Measurements from ENCODE around the gene ZNF862. TPM values are rescaled to one million over a fixed set of nuclear protein-coding genes. Genes with fewer than 3 reads are reported as not detected.

Gene ZNF862
- polyA plus RNA-seq = 4.3 TPM

DNA sequence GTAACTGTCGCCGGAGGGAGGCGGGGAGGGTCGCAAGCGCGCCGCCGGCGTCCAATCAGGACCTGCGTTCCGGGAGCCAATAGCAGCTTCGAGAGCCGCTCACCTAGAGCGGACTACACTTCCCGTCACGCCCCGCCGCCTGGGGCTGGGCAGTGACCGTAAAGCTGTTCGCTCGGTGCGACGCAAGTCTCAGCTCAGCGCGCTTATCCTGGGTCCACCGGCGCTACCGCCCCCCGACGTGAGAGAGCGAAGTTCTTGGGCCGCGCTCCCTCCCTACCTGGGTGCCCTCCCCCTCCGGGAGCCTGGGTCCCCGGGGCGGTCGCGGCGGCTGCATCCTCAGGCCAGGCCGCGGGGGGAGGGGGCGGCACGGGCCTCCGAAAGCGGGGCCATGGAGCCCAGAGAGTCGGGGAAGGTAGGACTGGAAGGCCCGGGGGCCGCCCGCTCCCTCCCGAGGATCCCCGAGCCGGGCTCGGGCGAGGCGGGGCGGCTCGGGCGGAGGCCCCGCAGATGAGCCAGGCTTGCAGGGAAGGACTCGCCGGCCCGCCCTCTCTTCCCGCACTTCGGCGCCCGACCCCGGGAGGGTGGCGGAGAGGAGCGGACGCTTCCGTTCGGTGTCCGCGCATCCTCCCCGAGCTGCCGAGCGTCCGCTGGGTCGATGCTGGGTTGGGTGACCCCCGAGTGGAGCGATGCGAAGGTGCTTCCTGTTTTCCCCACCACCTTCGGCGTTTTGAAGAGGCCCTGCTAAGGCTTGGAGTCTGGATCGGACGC, at the start of gene ZNF862:
TSS of gene ZNF862 (plus strand) at position 152 of the 768 bp plus-strand sequence. CDS start at position 389, 237 bp downstream.
- H3K36me3 Mint-ChIP-seq = no peaks in the 10 kb centered on the region
- no peaks in the 10 kb centered on the region for H3K9me3 Mint-ChIP-seq
- peaks cover 19 to 25% (median 21%) of the 10 kb centered on the region in 3 donors for H3K4me1 Mint-ChIP-seq
- peak within 1 kb of the TSS; percentile 90 to 96 (median 94) for H3K4me3 Mint-ChIP-seq
- H3K27me3 Mint-ChIP-seq = peaks cover 7% of the 10 kb centered on the region
- peak within 1 kb of the TSS; percentile 68 to 85 (median 72) for H3K27ac Mint-ChIP-seq

DNA sequence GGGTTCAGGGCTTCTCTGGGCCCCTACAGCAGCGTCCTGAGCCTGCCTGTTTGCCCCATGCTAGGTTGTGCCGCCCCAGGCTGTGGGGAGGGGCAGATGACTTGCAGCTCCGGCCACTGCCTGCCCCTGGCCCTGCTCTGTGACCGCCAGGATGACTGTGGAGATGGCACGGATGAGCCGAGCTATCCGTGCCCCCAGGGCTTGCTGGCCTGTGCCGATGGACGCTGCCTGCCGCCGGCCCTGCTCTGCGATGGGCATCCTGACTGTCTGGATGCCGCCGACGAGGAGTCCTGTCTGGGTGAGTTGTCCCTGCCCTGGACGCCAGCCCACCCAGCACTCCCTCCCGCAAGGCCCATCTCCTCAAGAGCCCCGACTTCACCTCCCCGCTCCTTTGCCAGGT, 49.1 kb upstream of the ZNF862 start:
- no peaks in the 10 kb centered on the region for H3K9me3 Mint-ChIP-seq
- no peaks in the 10 kb centered on the region for H3K36me3 Mint-ChIP-seq
- H3K4me3 Mint-ChIP-seq = no peak overlapping the region

DNA sequence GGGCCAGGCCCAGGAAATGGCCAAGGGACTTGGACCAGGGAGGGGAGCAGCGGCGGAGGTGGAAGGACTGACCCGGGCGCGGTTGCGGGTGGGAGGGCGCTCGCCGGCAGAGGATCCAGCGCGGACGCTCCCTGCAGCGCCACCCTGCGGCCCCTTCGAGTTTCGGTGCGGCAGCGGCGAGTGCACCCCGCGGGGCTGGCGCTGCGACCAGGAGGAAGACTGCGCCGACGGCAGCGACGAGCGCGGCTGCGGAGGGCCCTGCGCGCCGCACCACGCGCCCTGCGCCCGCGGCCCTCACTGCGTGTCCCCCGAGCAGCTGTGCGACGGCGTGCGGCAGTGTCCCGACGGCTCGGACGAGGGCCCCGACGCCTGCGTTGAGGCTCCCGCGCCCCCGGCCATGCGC, 48.0 kb upstream of the ZNF862 start:
- Mint-ChIP-seq H3K36me3 (no peaks in the 10 kb centered on the region), H3K9me3 (no peaks in the 10 kb centered on the region), H3K4me1 (peaks cover 0 to 2% (median 0%) of the 10 kb centered on the region in 3 donors), H3K27me3 (peaks cover 21% of the 10 kb centered on the region), H3K4me3 (no peak overlapping the region), H3K27ac (no peak overlapping the region)

More for the DNA sequence above, 49.1 kb upstream of the ZNF862 start:
- Mint-ChIP-seq H3K27me3 (peaks cover 21% of the 10 kb centered on the region), H3K4me1 (peaks cover 0 to 2% (median 0%) of the 10 kb centered on the region in 3 donors), H3K27ac (no peak overlapping the region)

DNA sequence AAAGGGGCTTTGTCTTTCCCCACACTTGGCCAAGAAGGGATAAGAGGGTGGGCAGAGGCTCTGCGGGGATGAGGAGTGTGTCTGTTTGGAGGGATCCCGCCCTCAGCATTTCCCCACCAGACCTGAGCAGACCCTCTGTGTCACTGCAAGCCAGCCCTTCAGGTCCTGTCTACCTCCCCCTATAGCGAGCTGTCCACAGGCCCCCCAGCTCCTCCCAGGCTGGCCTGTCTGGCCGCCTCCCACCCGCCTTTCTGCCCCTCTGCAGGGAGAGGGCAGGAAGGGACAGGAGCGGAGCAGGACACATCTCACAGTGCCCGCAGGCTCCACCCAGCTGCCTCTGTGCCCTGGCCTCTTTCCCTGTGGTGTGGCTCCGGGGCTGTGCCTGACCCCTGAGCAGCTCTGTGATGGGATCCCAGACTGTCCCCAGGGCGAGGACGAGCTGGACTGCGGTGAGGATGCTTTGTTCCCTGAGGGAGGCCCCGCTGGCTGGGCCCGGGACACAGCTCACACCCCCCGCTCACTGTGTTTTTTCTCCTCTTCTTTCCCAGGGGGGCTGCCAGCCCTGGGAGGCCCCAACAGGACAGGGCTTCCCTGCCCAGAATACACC, 47.3 kb upstream of the ZNF862 start:
- H3K4me3 Mint-ChIP-seq = no peak overlapping the region
- H3K27me3 Mint-ChIP-seq = peaks cover 19% of the 10 kb centered on the region
- H3K4me1 Mint-ChIP-seq = peaks cover 0 to 2% (median 0%) of the 10 kb centered on the region in 3 donors
- no peaks in the 10 kb centered on the region for H3K9me3 Mint-ChIP-seq
- no peaks in the 10 kb centered on the region for H3K36me3 Mint-ChIP-seq
- H3K27ac Mint-ChIP-seq = no peak overlapping the region

DNA sequence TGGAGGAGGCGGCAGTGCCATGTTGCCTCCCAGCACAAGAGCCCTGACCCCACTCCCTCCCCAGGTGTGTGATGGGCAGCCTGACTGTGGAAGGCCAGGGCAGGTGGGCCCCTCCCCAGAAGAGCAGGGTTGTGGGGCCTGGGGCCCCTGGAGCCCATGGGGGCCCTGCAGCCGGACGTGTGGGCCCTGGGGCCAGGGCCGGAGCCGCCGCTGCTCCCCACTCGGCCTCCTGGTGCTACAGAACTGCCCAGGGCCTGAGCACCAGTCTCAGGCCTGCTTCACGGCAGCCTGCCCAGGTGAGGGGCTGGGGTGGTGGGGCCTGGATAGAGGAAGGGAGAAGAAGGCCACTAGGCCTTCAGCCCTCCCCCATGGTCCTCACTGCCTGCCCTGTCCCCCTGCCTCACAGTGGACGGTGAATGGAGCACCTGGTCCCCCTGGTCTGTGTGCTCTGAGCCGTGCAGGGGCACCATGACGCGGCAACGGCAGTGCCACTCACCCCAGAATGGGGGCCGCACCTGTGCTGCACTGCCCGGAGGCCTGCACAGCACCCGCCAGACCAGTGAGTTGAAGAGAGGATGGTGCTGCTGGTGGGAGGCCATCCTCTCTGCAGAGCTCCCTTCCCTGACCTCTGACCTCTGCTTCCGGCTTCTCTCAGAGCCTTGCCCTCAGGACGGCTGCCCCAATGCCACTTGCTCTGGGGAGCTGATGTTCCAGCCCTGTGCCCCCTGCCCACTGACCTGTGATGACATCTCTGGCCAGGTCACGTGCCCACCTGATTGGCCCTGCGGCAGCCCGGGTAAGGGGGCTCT, 46.6 kb upstream of the ZNF862 start:
- Mint-ChIP-seq H3K4me1 (peaks cover 0 to 2% (median 0%) of the 10 kb centered on the region in 3 donors), H3K36me3 (no peaks in the 10 kb centered on the region), H3K27ac (no peak overlapping the region), H3K4me3 (no peak overlapping the region), H3K27me3 (peaks cover 22% of the 10 kb centered on the region), H3K9me3 (no peaks in the 10 kb centered on the region)

DNA sequence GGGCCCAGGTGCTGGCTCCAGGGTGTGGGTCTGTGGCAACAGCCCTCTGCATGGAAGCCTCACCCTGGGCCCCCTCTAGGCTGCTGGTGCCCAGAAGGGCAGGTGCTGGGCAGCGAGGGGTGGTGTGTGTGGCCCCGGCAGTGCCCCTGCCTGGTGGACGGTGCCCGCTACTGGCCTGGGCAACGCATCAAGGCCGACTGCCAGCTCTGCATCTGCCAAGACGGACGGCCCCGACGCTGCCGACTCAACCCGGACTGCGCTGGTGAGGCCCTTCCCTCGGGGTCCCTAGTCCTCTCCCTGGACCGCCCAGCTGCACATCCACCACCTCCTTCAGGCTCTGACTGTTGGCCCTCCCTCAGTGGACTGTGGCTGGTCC, 46.0 kb upstream of the ZNF862 start:
- no peaks in the 10 kb centered on the region for H3K36me3 Mint-ChIP-seq
- H3K4me3 Mint-ChIP-seq = no peak overlapping the region

DNA sequence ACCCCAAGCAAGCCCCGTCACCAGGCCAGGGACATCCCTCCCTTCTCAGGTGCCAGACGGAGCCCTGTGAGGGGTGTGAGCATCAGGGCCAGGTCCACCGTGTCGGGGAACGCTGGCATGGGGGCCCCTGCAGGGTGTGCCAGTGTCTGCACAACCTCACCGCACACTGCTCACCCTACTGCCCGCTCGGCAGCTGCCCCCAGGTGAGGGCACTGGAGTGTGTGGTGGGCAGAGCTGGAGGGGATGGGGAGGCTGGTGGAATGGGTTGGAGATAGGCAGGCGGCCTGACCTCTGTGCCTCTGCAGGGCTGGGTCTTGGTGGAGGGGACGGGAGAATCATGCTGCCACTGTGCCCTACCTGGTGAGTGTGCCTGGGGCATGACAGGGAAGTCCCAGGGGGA, 44.9 kb upstream of the ZNF862 start:
- peaks cover 22% of the 10 kb centered on the region for H3K27me3 Mint-ChIP-seq
- H3K9me3 Mint-ChIP-seq = no peaks in the 10 kb centered on the region
- H3K4me1 Mint-ChIP-seq = peaks cover 0 to 2% (median 0%) of the 10 kb centered on the region in 3 donors
- H3K4me3 Mint-ChIP-seq = no peak overlapping the region
- H3K36me3 Mint-ChIP-seq = no peaks in the 10 kb centered on the region
- H3K27ac Mint-ChIP-seq = no peak overlapping the region

More for the DNA sequence above, 46.0 kb upstream of the ZNF862 start:
- Mint-ChIP-seq H3K4me1 (peaks cover 0 to 2% (median 0%) of the 10 kb centered on the region in 3 donors), H3K27me3 (peaks cover 22% of the 10 kb centered on the region), H3K27ac (no peak overlapping the region), H3K9me3 (no peaks in the 10 kb centered on the region)

DNA sequence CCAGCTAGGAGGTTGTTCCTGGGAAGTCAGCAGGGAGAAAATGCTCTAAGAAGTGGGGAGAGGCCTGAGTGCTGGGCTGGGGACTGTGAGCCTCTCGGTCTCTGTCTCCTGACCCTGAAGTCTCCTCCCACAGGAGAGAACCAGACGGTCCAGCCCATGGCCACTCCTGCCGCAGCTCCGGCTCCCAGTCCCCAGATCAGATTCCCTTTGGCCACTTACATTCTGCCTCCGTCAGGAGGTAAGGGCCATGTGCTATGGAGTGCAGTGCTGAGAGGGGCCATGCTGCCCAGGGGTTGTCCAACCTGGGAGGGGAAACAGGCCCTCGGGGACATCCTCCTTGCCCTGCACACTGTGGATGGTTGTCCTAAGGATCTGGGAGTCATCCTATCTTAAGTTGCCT, 43.5 kb upstream of the ZNF862 start:
- no peak overlapping the region for H3K4me3 Mint-ChIP-seq
- H3K36me3 Mint-ChIP-seq = no peaks in the 10 kb centered on the region
- H3K4me1 Mint-ChIP-seq = peaks cover 0 to 2% (median 0%) of the 10 kb centered on the region in 3 donors
- H3K27ac Mint-ChIP-seq = no peak overlapping the region
- peaks cover 13% of the 10 kb centered on the region for H3K27me3 Mint-ChIP-seq
- no peaks in the 10 kb centered on the region for H3K9me3 Mint-ChIP-seq

DNA sequence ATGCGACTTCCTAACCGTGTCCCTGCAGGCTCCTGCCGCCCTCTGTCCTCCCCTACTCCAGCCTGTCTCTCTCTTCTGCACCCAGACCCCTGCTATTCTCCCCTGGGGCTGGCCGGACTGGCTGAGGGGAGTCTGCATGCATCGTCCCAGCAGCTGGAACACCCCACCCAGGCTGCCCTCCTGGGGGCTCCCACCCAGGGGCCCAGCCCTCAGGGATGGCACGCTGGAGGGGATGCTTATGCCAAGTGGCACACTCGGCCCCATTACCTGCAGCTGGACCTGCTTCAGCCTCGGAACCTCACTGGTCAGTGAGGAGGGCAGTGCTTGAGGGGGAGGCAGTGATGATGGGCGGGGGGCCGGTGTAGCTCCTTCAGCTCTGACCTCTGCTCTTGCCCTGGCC, 43.0 kb upstream of the ZNF862 start:
- Mint-ChIP-seq H3K27me3 (peaks cover 10% of the 10 kb centered on the region), H3K4me3 (no peak overlapping the region), H3K36me3 (no peaks in the 10 kb centered on the region), H3K4me1 (no peaks in the 10 kb centered on the region), H3K27ac (no peak overlapping the region), H3K9me3 (no peaks in the 10 kb centered on the region)

DNA sequence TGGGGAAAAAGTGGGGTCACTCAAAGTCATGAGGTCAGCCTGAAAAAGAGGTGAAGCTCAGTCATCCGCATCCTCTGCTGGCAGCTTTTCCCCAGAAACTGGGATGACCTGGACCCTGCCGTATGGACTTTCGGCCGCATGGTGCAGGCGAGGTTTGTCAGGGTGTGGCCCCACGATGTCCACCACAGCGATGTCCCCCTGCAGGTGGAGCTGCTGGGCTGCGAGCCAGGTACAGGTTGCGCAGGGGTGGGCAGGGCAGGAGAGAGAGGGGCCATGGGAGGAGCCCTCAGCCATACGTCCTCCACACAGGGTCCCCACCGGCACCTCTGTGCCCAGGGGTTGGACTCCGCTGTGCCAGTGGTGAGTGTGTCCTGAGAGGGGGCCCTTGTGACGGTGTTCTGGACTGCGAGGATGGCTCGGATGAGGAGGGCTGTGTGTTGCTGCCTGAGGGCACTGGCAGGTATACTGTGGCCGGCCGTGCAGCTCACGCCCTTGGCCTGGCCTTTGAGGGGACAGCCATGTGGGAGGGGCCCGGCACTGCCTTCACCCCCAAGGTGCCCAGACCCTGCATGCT, 41.8 kb upstream of the ZNF862 start:
- Mint-ChIP-seq H3K4me1 (no peaks in the 10 kb centered on the region), H3K36me3 (no peaks in the 10 kb centered on the region), H3K27ac (no peak overlapping the region), H3K4me3 (no peak overlapping the region), H3K27me3 (peaks cover 3% of the 10 kb centered on the region), H3K9me3 (no peaks in the 10 kb centered on the region)

DNA sequence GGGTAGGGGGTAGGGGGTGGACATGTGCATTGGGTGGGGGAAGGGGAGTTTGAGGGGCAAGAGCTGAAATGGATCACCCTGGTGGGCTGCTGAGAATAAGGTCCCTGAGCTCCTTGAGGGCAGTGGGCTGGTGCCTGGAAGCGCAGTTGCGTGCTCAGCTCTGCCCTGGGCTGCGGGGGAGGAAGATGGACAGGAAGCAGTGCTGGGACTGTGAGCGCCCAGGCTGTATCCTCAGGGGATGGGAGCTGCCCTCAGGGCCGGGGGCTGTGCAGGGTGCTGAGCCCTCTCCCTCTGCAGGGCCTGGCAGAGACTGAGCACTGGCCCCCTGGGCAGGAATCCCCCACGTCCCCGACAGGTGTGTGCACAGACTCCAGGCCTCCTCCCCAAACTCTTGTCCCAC, 40.4 kb upstream of the ZNF862 start:
- H3K27me3 Mint-ChIP-seq = peaks cover 3% of the 10 kb centered on the region

DNA sequence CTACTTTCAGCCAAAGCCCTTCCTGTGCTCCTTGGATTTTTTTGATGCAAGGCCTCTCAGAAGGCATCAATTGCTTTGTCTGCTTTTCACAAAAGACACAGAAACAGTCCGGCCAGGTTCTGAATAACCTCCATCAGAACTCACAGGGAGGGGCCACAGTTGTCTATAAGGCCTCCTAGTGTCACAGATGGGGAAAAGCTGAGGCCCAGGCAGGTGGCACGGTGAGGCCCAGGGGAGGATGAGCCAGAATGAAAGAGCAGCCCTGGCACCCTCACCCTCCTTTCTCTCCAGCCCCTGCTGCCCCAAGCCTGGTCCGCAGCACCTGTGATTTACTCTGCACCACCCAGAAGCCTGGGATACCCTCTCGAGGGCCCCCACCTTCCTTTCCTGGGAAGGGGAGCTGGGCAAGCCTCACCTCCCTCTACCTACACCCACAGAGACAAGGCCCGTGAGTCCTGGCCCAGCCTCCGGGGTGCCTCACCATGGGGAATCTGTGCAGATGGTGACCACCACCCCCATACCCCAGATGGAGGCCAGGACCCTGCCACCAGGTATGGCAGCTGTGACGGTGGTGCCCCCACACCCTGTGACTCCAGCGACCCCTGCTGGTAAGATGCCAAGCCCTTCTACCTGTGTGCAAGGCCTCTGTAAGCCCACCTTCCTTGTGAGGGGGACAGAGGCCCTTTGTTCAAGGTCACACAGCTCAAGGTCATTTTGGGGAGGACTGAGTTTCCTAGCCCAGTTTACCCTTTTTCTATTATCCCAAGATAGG, 38.6 kb upstream of the ZNF862 start:
- Mint-ChIP-seq H3K27me3 (peaks cover 3% of the 10 kb centered on the region), H3K27ac (no peak overlapping the region), H3K36me3 (no peaks in the 10 kb centered on the region), H3K9me3 (no peaks in the 10 kb centered on the region), H3K4me3 (no peak overlapping the region), H3K4me1 (no peaks in the 10 kb centered on the region)

More for the DNA sequence above, 40.4 kb upstream of the ZNF862 start:
- H3K27ac Mint-ChIP-seq = no peak overlapping the region
- H3K36me3 Mint-ChIP-seq = no peaks in the 10 kb centered on the region
- H3K4me1 Mint-ChIP-seq = no peaks in the 10 kb centered on the region
- no peak overlapping the region for H3K4me3 Mint-ChIP-seq
- no peaks in the 10 kb centered on the region for H3K9me3 Mint-ChIP-seq

DNA sequence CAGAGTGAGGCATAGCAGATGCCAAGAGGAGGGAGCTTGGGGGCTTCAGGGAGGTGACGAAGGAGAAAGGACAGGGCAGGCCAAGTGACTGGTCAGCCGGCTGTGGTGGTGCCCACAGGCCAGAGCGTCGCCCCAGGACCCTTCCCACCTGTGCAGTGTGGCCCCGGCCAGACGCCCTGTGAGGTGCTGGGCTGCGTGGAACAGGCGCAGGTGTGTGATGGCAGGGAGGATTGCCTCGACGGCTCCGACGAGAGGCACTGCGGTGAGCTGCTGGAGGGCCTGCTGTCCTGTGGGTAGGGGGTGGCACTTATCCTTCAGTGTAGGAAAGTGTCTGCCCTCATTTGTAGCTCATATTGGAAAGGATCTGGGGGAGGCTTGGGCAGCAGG, 38.0 kb upstream of the ZNF862 start:
- no peak overlapping the region for H3K4me3 Mint-ChIP-seq
- no peak overlapping the region for H3K27ac Mint-ChIP-seq
- no peaks in the 10 kb centered on the region for H3K36me3 Mint-ChIP-seq
- H3K27me3 Mint-ChIP-seq = peaks cover 3% of the 10 kb centered on the region
- no peaks in the 10 kb centered on the region for H3K4me1 Mint-ChIP-seq
- H3K9me3 Mint-ChIP-seq = no peaks in the 10 kb centered on the region

DNA sequence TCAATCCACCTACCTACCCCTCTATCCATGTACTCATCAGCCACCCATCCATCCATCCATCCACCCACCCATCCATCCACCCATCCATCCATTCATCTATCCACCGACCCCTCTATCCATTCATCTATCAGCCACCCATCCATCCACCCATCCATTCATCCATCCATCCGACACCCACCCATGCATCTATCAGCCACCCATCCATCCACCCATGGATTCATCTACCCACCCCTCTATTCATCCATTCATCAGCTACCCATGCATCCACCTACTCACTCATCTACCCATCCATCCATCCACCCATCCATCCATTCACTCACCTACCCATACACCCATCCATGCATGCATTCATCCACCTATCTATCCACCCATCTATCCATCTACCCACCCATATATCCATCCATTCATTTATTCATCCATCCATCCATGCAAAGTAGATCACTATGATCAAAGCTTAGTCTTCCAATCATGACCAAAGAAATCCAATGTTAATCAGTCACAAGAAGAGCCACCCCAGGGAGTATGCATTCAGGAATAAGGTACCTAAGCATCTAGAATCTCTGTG, 37.1 kb upstream of the ZNF862 start:
- peaks cover 3% of the 10 kb centered on the region for H3K27me3 Mint-ChIP-seq
- H3K27ac Mint-ChIP-seq = no peak overlapping the region
- no peak overlapping the region for H3K4me3 Mint-ChIP-seq
- H3K4me1 Mint-ChIP-seq = no peaks in the 10 kb centered on the region
- no peaks in the 10 kb centered on the region for H3K36me3 Mint-ChIP-seq
- H3K9me3 Mint-ChIP-seq = peaks cover 0 to 1% (median 0%) of the 10 kb centered on the region in 3 donors

Measured in IgD-negative memory B cell (primary cell).